A549 (cell line): ENCODE measurements around the gene DDX17. TPM values are rescaled to one million over a fixed set of nuclear protein-coding genes. Genes with fewer than 3 reads are reported as not detected.
A peak's percentile ranks its signal among the peaks of the same experiment; 100 is the strongest.

Experiments
- ATAC-seq, 2 experiments: fragments of 200-7000 bp in 1 of 2; fragments of >200 bp in 1 of 2; cut with Nextera tagmentation in 1 of 2; cut with Tn5 transposase in 1 of 2; 3 replicates each; pipeline versions ENCODE4 v1.8.0 to v1.9.1; 2018 to 2020; ENCODE audit warnings: mild to moderate bottlenecking in 1 of 2, moderate library complexity in 1 of 2
- CTCF ChIA-PET: fragments of 300-600 bp; sonication (Branson Sonifier 250); formaldehyde crosslinking; extraction: SDS; loops from one replicate; lab custom pipeline; 2021; ENCODE audit warnings: antibody characterized with exemption, inconsistent platforms; lab: Yijun Ruan, JAX
- POLR2A ChIA-PET: fragments of 350-600 bp; formaldehyde crosslinking; extraction: SDS; loops from one replicate; lab custom pipeline; 2021; ENCODE audit warnings: antibody characterized with exemption, inconsistent platforms; lab: Yijun Ruan, JAX
- DNase-seq, 2 experiments: peaks; one replicate each; pipeline versions ENCODE4 v3.0.0 to v3.0.0-alpha.2; 2011 to 2016; ENCODE audit warnings: low read depth in 1 of 2, low spot score in 1 of 2
- FAIRE-seq: peaks from 2 replicates; lab custom pipeline; 2011; peaks lifted over from hg19 to GRCh38; lab: Jason Lieb, UNC
- H3K27ac ChIP-seq, 2 experiments: fragments of >200 bp; sonication (Bioruptor Twin); formaldehyde crosslinking; 3 replicates each; pipeline ENCODE4 v1.5.1; 2016 to 2017
- H3K4me1 ChIP-seq: fragments of >200 bp; sonication (Bioruptor Twin); formaldehyde crosslinking; 3 replicates; pipeline ENCODE4 v1.6.1; 2016
- H3K4me2 ChIP-seq: fragments of >200 bp; sonication (Bioruptor Twin); formaldehyde crosslinking; 3 replicates; pipeline ENCODE4 v1.6.1; 2016
- H3K4me3 ChIP-seq: fragments of >200 bp; sonication (Bioruptor Twin); formaldehyde crosslinking; 3 replicates; pipeline ENCODE4 v1.5.1; 2016
- H3K9me3 ChIP-seq: fragments of >200 bp; sonication (Bioruptor Twin); formaldehyde crosslinking; 3 replicates; pipeline ENCODE4 v1.6.1; 2016
- CBX2 ChIP-seq: fragments of 200-600 bp; sonication (generic); IDR thresholded peaks from 2 replicates; pipeline ENCODE4 v1.6.1; 2016; ENCODE audit warnings: low read depth, mild to moderate bottlenecking, borderline replicate concordance
- CHD4 ChIP-seq: fragments of 200-600 bp; sonication (generic); IDR thresholded peaks from 2 replicates; pipeline ENCODE4 v1.6.1; 2016; ENCODE audit warnings: antibody characterized with exemption, mild to moderate bottlenecking, borderline replicate concordance
- EP300 ChIP-seq, 2 experiments: fragments of >200 bp; sonication (Bioruptor Twin); formaldehyde crosslinking; IDR thresholded peaks; 2 replicates in 1 of 2; 3 replicates in 1 of 2; pipeline ENCODE4 v1.6.1; 2016 to 2017
- ESRRA ChIP-seq: fragments of 150-350 bp; IDR thresholded peaks from 2 replicates; pipeline ENCODE4 v1.6.1; 2014; ENCODE audit warnings: mild to moderate bottlenecking, low read length, borderline replicate concordance
- FOSB ChIP-seq: fragments of 250-450 bp; sonication (Bioruptor Pico); IDR thresholded peaks from 2 replicates; pipeline ENCODE4 v1.5.0; 2020; ENCODE audit warnings: mild to moderate bottlenecking, moderate library complexity
- FOSL2 ChIP-seq, 2 experiments: fragments of 450-650 bp in 1 of 2; fragments of >200 bp in 1 of 2; sonication (Bioruptor Twin) in 1 of 2; formaldehyde crosslinking; IDR thresholded peaks; 2 replicates each; pipeline versions ENCODE4 v1.5.0 to v1.6.1; 2016 to 2020; ENCODE audit warnings: mild to moderate bottlenecking in 1 of 2, moderate library complexity in 1 of 2
- FOXS1 ChIP-seq: fragments of 250-450 bp; sonication (Bioruptor Pico); IDR thresholded peaks from 2 replicates; pipeline ENCODE4 v1.5.0; 2020; ENCODE audit warnings: mild to moderate bottlenecking, moderate library complexity
- GATA3 ChIP-seq: IDR thresholded peaks from 2 replicates; pipeline ENCODE4 v1.6.1; 2012; ENCODE audit warnings: borderline replicate concordance
- HDAC2 ChIP-seq: fragments of 200-600 bp; sonication (generic); IDR thresholded peaks from 2 replicates; pipeline ENCODE4 v1.6.1; 2016
- HOXA7 ChIP-seq: fragments of 250-450 bp; sonication (Bioruptor Pico); IDR thresholded peaks from 2 replicates; pipeline ENCODE4 v1.5.0; 2020; ENCODE audit warnings: mild to moderate bottlenecking, moderate library complexity
- HOXB13 ChIP-seq: fragments of 250-450 bp; sonication (Bioruptor Pico); IDR thresholded peaks from 2 replicates; pipeline ENCODE4 v1.5.0; 2020; ENCODE audit warnings: low read depth, mild to moderate bottlenecking, moderate library complexity
- KDM5A ChIP-seq: fragments of 200-600 bp; sonication (generic); IDR thresholded peaks from 2 replicates; pipeline ENCODE4 v1.6.1; 2016; ENCODE audit warnings: antibody characterized with exemption, mild to moderate bottlenecking
- MAZ ChIP-seq: fragments of 150-350 bp; IDR thresholded peaks from 2 replicates; pipeline ENCODE4 v1.6.1; 2014; ENCODE audit warnings: antibody characterized with exemption, low read depth, low read length, borderline replicate concordance
- NR3C1 ChIP-seq: fragments of >200 bp; sonication (Bioruptor Twin); formaldehyde crosslinking; IDR thresholded peaks from 3 replicates; pipeline ENCODE4 v1.6.1; 2017
- PHF8 ChIP-seq: fragments of 200-600 bp; sonication (generic); IDR thresholded peaks from 2 replicates; pipeline ENCODE4 v1.6.1; 2016; ENCODE audit warnings: low read depth, mild to moderate bottlenecking, antibody characterized with exemption, moderate library complexity, borderline replicate concordance
- POLR2A ChIP-seq: IDR thresholded peaks from 2 replicates; pipeline ENCODE4 v1.6.1; 2012; ENCODE audit warnings: mild to moderate bottlenecking, low read length
- RCOR1 ChIP-seq: fragments of 150-350 bp; IDR thresholded peaks from 2 replicates; pipeline ENCODE4 v1.6.1; 2014; ENCODE audit warnings: antibody characterized with exemption, low read length, low read depth
- RNF2 ChIP-seq: fragments of 200-600 bp; sonication (generic); IDR thresholded peaks from 2 replicates; pipeline ENCODE4 v1.6.1; 2016; ENCODE audit warnings: low read depth, mild to moderate bottlenecking, antibody characterized with exemption, moderate library complexity, borderline replicate concordance
- SMC3 ChIP-seq: fragments of >200 bp; sonication (Bioruptor Twin); formaldehyde crosslinking; IDR thresholded peaks from 3 replicates; pipeline ENCODE4 v1.6.1; 2018; ENCODE audit warnings: inconsistent platforms
- SREBF2 ChIP-seq: fragments of 450-650 bp; IDR thresholded peaks from 2 replicates; pipeline ENCODE4 v1.6.1; 2014; ENCODE audit warnings: mild to moderate bottlenecking, moderate library complexity
- ZSCAN20 ChIP-seq: fragments of 250-450 bp; sonication (Bioruptor Pico); IDR thresholded peaks from 2 replicates; pipeline ENCODE4 v1.8.0; 2022; ENCODE audit warnings: mild to moderate bottlenecking, moderate library complexity
- WGBS: methylation state at CpG from one replicate; pipeline ENCODE4 v1.1.6; 2017; ENCODE audit errors: missing lambda C conversion rate; 5-methylcytosine and 5-hydroxymethylcytosine counted together
- polyA plus RNA-seq, 4 experiments: library from polyadenylated mRNA; depleted of rRNA in 3 of 4; stranded (reverse); fragments of >200 nt; fragmentation: RNase III in 1 of 4; extraction: RNeasy Plus Mini Kit Qiagen cat#74134 plus additional on column Dnase treatment in 1 of 4; gene quantifications; 2 replicates in 3 of 4; 3 replicates in 1 of 4; pipeline ENCODE4 v1.2.3, GENCODE V29; 2011 to 2017
- TF ChIP-seq, protein P1 (sequence below): fragments of 200-600 bp; sonication (generic); IDR thresholded peaks from 2 replicates; pipeline ENCODE4 v1.6.1; 2016; ENCODE audit warnings: antibody characterized with exemption, mild to moderate bottlenecking, moderate library complexity
- TF ChIP-seq, protein P2 (sequence below): fragments of 250-450 bp; sonication (Bioruptor Pico); IDR thresholded peaks from 2 replicates; pipeline ENCODE4 v1.5.0; 2020; ENCODE audit warnings: low read depth, mild to moderate bottlenecking, moderate library complexity
- TF ChIP-seq, protein P3 (sequence below): IDR thresholded peaks from 2 replicates; pipeline ENCODE4 v1.6.1; 2012

DDX17 gene
- polyA plus RNA-seq, 2 of the 4 experiments (the other 2 are of a cell fraction) = 117 to 292 TPM

DNA sequence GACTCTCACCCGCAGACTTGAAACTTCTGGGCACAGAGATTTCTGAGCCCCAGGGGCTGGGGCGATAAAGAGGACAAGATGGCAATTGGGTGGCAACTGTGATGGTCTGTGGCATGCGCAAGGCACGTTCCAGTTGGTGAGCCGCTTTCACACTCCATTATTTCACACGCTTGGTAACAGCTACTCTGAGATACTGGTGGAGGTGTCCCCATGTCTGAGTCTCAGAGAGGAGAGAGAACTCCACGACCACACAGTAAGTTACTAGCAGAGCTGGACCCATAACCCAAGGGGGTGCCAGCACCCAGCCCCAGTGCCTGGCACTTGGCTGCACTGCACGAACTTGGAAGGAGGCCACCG lies 45.1 kb downstream of the DDX17 start:
- POLR2A ChIA-PET = no interaction called here
- Histone ChIP-seq H3K9me3 (no peaks in the 10 kb centered on the region), H3K4me2 (peak overlapping the region; percentile 75), H3K4me3 (no peak overlapping the region), H3K4me1 (peaks cover 4% of the 10 kb centered on the region; the same call in 1 of the 3 replicates), H3K27ac (peak overlapping the region in 1 of 2 experiments; percentile 71; a peak in 3 of 6 replicates)
- DNase-seq (no peak), ATAC-seq (peak; percentile 49; a peak in 5 of 6 replicates), FAIRE-seq (no peak)
- TF ChIP-seq, protein P1, sequence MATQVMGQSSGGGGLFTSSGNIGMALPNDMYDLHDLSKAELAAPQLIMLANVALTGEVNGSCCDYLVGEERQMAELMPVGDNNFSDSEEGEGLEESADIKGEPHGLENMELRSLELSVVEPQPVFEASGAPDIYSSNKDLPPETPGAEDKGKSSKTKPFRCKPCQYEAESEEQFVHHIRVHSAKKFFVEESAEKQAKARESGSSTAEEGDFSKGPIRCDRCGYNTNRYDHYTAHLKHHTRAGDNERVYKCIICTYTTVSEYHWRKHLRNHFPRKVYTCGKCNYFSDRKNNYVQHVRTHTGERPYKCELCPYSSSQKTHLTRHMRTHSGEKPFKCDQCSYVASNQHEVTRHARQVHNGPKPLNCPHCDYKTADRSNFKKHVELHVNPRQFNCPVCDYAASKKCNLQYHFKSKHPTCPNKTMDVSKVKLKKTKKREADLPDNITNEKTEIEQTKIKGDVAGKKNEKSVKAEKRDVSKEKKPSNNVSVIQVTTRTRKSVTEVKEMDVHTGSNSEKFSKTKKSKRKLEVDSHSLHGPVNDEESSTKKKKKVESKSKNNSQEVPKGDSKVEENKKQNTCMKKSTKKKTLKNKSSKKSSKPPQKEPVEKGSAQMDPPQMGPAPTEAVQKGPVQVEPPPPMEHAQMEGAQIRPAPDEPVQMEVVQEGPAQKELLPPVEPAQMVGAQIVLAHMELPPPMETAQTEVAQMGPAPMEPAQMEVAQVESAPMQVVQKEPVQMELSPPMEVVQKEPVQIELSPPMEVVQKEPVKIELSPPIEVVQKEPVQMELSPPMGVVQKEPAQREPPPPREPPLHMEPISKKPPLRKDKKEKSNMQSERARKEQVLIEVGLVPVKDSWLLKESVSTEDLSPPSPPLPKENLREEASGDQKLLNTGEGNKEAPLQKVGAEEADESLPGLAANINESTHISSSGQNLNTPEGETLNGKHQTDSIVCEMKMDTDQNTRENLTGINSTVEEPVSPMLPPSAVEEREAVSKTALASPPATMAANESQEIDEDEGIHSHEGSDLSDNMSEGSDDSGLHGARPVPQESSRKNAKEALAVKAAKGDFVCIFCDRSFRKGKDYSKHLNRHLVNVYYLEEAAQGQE = no peak
- TF ChIP-seq HDAC2 = no peak
- no peak for TF ChIP-seq FOSB (CRISPR knock-in tag)
- TF ChIP-seq, protein P2, sequence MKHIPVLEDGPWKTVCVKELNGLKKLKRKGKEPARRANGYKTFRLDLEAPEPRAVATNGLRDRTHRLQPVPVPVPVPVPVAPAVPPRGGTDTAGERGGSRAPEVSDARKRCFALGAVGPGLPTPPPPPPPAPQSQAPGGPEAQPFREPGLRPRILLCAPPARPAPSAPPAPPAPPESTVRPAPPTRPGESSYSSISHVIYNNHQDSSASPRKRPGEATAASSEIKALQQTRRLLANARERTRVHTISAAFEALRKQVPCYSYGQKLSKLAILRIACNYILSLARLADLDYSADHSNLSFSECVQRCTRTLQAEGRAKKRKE = no peak
- TF ChIP-seq KDM5A = no peak
- TF ChIP-seq POLR2A = no peak
- no peak for TF ChIP-seq SMC3
- no peak for TF ChIP-seq EP300 (IDR thresholded peaks at IDR 0.05)
- TF ChIP-seq HOXB13 (CRISPR knock-in tag) = no peak
- TF ChIP-seq RNF2 = no peak
- TF ChIP-seq, protein P3, sequence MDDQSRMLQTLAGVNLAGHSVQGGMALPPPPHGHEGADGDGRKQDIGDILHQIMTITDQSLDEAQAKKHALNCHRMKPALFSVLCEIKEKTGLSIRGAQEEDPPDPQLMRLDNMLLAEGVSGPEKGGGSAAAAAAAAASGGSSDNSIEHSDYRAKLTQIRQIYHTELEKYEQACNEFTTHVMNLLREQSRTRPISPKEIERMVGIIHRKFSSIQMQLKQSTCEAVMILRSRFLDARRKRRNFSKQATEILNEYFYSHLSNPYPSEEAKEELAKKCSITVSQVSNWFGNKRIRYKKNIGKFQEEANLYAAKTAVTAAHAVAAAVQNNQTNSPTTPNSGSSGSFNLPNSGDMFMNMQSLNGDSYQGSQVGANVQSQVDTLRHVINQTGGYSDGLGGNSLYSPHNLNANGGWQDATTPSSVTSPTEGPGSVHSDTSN = no peak
- TF ChIP-seq HOXA7 (CRISPR knock-in tag) = no peak
- no peak for TF ChIP-seq CBX2
- no peak for TF ChIP-seq FOXS1 (CRISPR knock-in tag)
- no peak for TF ChIP-seq GATA3
- no peak for TF ChIP-seq PHF8
- CTCF ChIA-PET = interaction anchor here (1.4 kb wide), 1 partner anchor 10 kb away, joined by 4 read pairs; no protein-coding TSS in a partner anchor
- WGBS = 68% methylated on average over 7 of the region's 9 CpGs

DNA sequence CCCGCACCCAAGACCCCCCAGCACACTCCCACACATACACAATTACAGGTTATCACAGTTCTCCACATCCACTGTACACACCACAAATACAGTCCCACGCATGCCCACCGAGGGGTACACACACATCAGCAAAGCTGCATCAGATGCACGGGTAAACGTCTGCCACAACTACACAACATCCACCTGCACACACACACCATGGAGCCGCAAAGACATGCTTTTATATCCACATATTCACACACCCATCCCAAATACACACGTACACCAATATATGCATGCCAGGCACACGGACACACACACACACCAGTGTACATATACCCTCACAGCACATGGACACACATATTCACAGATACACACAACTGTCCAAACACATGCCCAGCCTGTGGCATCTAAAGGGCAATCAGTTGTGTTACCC lies 45.7 kb downstream of the DDX17 start:
- Histone ChIP-seq H3K9me3 (no peaks in the 10 kb centered on the region), H3K4me1 (peaks cover 4% of the 10 kb centered on the region; the same call in 1 of the 3 replicates), H3K27ac (no peak overlapping the region), H3K4me2 (no peak overlapping the region), H3K4me3 (no peak overlapping the region)
- CTCF ChIA-PET = interaction anchor here (1.4 kb wide), 1 partner anchor 9 kb away, joined by 4 read pairs; no protein-coding TSS in a partner anchor
- 53% methylated on average over 6 of the region's 8 CpGs for WGBS
- ATAC-seq (peak; percentile 27 to 41; a peak in 5 of 6 replicates), DNase-seq (no peak), FAIRE-seq (no peak)
- TF ChIP-seq MAZ (no peak), HOXB13 (CRISPR knock-in tag) (no peak), FOSL2 (IDR thresholded peaks at IDR 0.05) (no peak), FOSL2 (CRISPR knock-in tag; IDR thresholded peaks at IDR 0.05) (no peak), RCOR1 (no peak), SREBF2 (no peak), NR3C1 (no peak), CHD4 (no peak), ESRRA (no peak), ZSCAN20 (CRISPR knock-in tag) (no peak), CBX2 (no peak)
- POLR2A ChIA-PET = no interaction called here
